SIG-M5 treated with dmso at 0.1 percent for 504 hours (cell line): ENCODE results near the gene FMR1NB.

Experiments used
- DNase-seq: peaks from one replicate; lab custom pipeline; 2025; ENCODE audit not compliant: unreplicated experiment; lab: John Stamatoyannopoulos, UW

The FMR1NB gene

DNA sequence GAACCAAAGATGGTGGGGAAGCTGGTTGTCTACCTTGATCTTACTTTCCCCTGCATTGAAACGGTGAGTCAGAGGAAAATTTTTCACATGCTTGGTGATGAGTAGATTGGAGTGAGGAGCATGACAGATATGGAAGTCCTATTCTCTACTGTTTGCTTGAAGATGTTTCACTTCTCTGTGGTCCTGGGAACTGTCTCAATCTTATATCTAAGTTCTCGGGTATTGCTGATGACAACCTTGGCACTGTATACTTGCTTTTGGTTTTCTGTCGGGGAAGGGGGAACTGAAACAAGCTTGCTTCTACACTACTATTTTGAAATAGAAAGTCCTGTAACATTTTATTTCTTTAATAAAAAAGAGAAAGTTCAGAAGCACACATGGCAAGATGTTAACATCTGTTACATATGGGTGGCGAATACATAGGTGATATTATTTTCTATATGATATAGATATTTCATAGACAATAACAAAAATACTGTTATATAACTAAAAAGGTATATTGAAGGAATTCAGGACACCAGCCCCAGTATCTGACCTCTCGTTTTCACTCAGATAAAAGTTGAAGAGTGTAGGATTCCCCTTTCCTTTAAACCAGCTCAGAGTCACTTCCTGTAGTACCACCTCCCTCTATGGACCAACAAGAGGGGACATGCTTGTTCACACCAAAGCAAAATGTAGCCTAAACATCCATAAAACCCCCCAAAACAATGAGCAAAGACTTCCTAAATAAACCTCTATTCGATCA lies 88.8 kb downstream of the FMR1NB start:
- DNase-seq, result no peak

DNA sequence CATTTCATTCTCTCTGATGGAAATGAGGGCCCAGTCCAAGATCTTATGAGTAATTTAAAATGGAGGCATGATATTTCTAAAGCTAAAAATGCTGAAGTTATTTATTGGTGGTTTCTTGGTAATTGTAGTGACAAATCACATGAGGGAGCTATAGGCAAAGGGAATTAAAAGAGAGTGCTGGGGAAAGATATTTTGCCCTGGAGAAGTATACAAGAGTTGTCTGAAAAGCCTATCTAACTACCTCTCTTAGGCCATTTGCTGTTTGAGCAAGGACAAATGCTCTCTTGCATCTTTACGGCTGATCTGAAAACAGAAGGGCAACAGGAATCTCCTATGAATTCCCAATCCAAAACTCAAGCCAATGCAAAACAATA lies 89.4 kb downstream of the FMR1NB start:
- no peak for DNase-seq
